Esophagus muscularis mucosa (tissue), 4 donors: ENCODE measurements around the gene DCPS. TPM values are rescaled to one million over a fixed set of nuclear protein-coding genes. Genes with fewer than 3 reads are reported as not detected.
"Not testable (repeated sequence)": the region's sequence is repeated elsewhere in the genome, so short reads cannot be mapped to it uniquely, and the experiment has no call there.

ENCODE experiments used
- DNase-seq: peaks from one replicate; pipeline ENCODE4 v3.0.0-alpha.2; 2017; ENCODE audit errors: extremely low spot score
- H3K27ac ChIP-seq, 4 donors: fragments of 200-600 bp; sonication (generic); replicated peaks in 1 of 4; 1 replicate in 3 of 4; 2 replicates in 1 of 4; pipeline ENCODE4 v1.5.1; 2016 to 2019; ENCODE audit warnings: mild to moderate bottlenecking in 1 of 4
- H3K27me3 ChIP-seq, 4 donors: fragments of 200-600 bp; sonication (generic); one replicate each; pipeline versions ENCODE4 v1.5.1 to v1.6.0; 2016 to 2019
- H3K36me3 ChIP-seq, 4 donors: fragments of 200-600 bp; sonication (generic); one replicate each; pipeline ENCODE4 v1.5.1; 2016 to 2019
- H3K4me1 ChIP-seq, 4 donors: fragments of 200-600 bp; sonication (generic); one replicate each; pipeline ENCODE4 v1.5.1; 2016 to 2019
- H3K4me3 ChIP-seq, 4 donors: fragments of 200-600 bp; sonication (generic); 1 replicate in 2 of 4; 2 replicates in 2 of 4; pipeline ENCODE4 v1.5.1; 2016 to 2019; ENCODE audit warnings: mild to moderate bottlenecking in 4 of 4, moderate library complexity in 1 of 4
- H3K9me3 ChIP-seq, 4 donors: fragments of 200-600 bp; sonication (generic); 1 replicate in 3 of 4; 2 replicates in 1 of 4; pipeline ENCODE4 v1.5.1; 2016 to 2019
- CTCF ChIP-seq, 3 experiments: fragments of 200-600 bp in 2 of 3; fragments of 450-650 bp in 1 of 3; sonication (generic) in 2 of 3; IDR thresholded peaks; one replicate each; pipeline ENCODE4 v1.5.1; 2017 to 2019; ENCODE audit warnings: antibody characterized with exemption in 3 of 3, mild to moderate bottlenecking in 2 of 3, moderate library complexity in 1 of 3
- EP300 ChIP-seq: sonication (generic); formaldehyde crosslinking; IDR thresholded peaks from one replicate; pipeline ENCODE4 v1.6.1; 2017; ENCODE audit warnings: antibody characterized with exemption
- POLR2A ChIP-seq: fragments of 450-650 bp; IDR thresholded peaks from one replicate; pipeline ENCODE4 v1.6.1; 2017; ENCODE audit warnings: antibody characterized with exemption, moderate library complexity, mild to moderate bottlenecking, low read depth
- POLR2AphosphoS5 ChIP-seq, 2 donors: sonication (generic); formaldehyde crosslinking; IDR thresholded peaks; one replicate each; pipeline ENCODE4 v1.6.1; 2017; ENCODE audit warnings: antibody characterized with exemption in 2 of 2
- WGBS: methylation state at CpG from one replicate; pipeline ENCODE4 v1.1.5; 2018; 5-methylcytosine and 5-hydroxymethylcytosine counted together
- intact Hi-C: fragments of 100-400 bp; cut with DNase I; formaldehyde crosslinking; loops from one replicate; pipeline ENCODE4 v1.15.1; 2023
- total RNA-seq, 4 donors: library from RNA; depleted of rRNA; stranded (reverse); fragments of >200 nt; gene quantifications; one replicate each; pipeline versions ENCODE4 v1.1.0 to v1.2.1, GENCODE V29; 2016

Gene DCPS
- total RNA-seq, 4 donors from 2014 or later = 8.0 to 18.4 (median 14.3) TPM

DNA sequence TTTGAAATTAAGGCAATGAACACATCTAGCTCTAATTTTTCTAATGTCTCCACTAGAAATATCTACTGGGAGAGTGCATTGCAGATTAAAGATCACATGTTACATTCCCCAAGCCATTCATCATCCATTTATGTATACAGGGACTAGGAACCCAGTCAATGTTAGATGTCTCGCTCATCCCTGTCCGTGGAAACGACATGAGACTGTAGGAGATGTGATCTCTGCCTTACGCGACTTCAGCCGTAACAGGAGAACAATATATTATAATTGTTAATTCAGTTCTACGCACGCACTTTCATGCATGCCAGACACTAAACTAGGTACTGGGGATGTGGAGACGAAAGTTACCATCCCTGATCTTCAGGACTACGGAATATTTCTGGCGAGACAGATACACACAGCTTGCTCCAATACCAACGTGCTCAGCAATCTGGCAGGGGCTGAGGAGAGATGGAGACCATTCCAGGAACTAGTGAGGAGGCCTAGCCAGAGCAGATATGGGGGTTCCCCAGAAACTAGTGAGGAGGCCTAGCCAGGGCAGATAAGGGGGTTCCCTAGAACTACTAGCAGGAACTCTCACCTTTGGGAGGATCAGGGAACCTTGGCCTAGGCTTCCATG, 706 bp downstream of the DCPS start:
- H3K4me3 ChIP-seq = peak overlapping the region; percentile 65 to 90 (median 68)

DNA sequence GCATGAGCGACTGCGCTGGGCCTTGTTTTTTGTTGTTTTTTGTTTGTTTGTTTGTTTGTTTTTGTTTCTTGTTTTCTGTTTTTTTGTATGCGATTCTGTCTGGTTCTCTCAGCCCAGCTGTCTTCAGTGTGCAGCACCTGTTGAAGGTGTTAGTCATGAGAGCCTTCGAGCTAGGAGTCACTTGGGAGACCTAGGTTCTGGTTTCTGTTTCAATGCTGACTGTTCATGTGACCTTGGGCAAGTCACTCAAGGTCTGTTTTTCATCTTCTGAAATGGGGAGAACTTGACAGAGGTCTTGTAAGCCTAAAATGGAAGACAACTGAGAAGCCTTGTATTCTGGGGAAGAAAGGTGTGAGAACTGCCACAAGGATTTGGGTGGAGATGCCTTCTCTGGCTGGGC, 1.8 kb downstream of the DCPS start:
- Histone ChIP-seq H3K4me3 (no peak overlapping the region), H3K27me3 (no peaks in the 10 kb centered on the region), H3K4me1 (peaks cover 22 to 29% (median 28%) of the 10 kb centered on the region in 4 donors), H3K27ac (no peak overlapping the region), H3K36me3 (peaks cover 0 to 36% (median 19%) of the 10 kb centered on the region in 4 donors), H3K9me3 (no peaks in the 10 kb centered on the region)
- intact Hi-C loops = no loop called here
- no peak for TF ChIP-seq POLR2A
- TF ChIP-seq EP300 = no peak
- TF ChIP-seq CTCF (IDR thresholded peaks at IDR 0.05) = no peak
- TF ChIP-seq POLR2AphosphoS5 (IDR thresholded peaks at IDR 0.05) = no peak
- WGBS = 94% methylated on average over 4 of the region's 4 CpGs
- DNase-seq = no peak

More for the DNA sequence above, 706 bp downstream of the DCPS start:
- intact Hi-C loops = no loop called here
- 35% methylated on average over 12 of the region's 12 CpGs for WGBS
- Histone ChIP-seq H3K27ac (peak overlapping the region; percentile 85 to 92 (median 88)), H3K36me3 (peaks cover 0 to 31% (median 18%) of the 10 kb centered on the region in 4 donors), H3K27me3 (no peaks in the 10 kb centered on the region), H3K4me1 (peaks cover 17 to 24% (median 21%) of the 10 kb centered on the region in 4 donors), H3K9me3 (no peaks in the 10 kb centered on the region)
- TF ChIP-seq CTCF (IDR thresholded peaks at IDR 0.05) = no peak
- no peak for TF ChIP-seq POLR2A
- no peak for TF ChIP-seq POLR2AphosphoS5 (IDR thresholded peaks at IDR 0.05)
- DNase-seq = no peak

DNA sequence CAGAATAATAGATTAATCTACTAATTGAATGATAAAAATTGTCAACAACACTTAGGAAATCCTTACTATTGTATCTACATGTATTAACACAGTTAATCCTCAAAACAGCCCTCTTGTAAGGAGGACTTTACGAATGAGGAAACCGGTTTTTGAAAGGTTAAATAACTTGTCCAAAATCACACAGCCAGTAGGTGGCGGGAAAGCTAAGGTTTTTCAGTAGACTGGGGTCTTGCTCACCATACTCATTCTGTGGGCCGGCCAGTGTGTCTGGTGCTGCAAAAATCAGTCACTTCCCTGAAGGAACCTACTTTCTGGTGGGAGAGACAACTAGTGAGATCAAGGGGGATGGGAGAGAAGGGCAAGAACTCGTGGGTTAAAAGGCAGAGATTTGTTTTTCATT, 3.8 kb downstream of the DCPS start:
- Histone ChIP-seq H3K27ac (peak overlapping the region in 1 of 4 donors; percentile 5), H3K36me3 (peaks cover 0 to 36% (median 15%) of the 10 kb centered on the region in 4 donors), H3K9me3 (no peaks in the 10 kb centered on the region), H3K27me3 (no peaks in the 10 kb centered on the region), H3K4me3 (no peak overlapping the region), H3K4me1 (peaks cover 25 to 37% (median 34%) of the 10 kb centered on the region in 4 donors)
- intact Hi-C loops = no loop called here
- 29% methylated on average over 5 of the region's 5 CpGs for WGBS
- DNase-seq = no peak
- TF ChIP-seq POLR2AphosphoS5 (IDR thresholded peaks at IDR 0.05) (no peak), POLR2A (no peak), CTCF (IDR thresholded peaks at IDR 0.05) (peak; percentile 9 to 24 (median 10))

GRCh38 chr11:126308271-126308671, 4.4 kb downstream of the DCPS start:
- intact Hi-C loops = no loop called here
- WGBS = 84% methylated on average over 4 of the region's 4 CpGs

DNA sequence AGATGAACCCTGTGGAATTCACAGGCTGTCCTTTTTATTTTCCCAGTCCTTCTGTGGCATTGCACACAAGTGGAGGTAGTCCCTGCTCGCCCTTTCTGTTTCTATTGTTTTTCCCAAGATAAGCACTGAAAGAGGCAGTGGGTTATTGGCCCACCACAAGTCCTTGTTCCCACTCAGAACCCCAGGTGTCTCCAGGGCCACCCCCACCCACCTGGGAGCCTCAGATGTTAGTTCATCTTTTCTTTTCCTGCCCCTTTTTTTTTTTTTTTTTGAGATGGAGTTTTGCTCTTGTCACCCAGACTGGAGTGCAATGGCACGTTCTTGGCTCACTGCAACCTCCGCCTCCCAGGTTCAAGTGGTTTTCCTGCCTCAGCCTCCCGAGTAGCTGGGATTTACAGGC, 4.9 kb downstream of the DCPS start:
- DNase-seq, H3K27ac ChIP-seq: not testable (repeated sequence)
- peaks cover 19 to 30% (median 27%) of the 10 kb centered on the region in 4 donors for H3K4me1 ChIP-seq

More at GRCh38 chr11:126308271-126308671, 4.4 kb downstream of the DCPS start:
- Histone ChIP-seq H3K4me3 (no peak overlapping the region), H3K36me3 (peaks cover 0 to 40% (median 18%) of the 10 kb centered on the region in 4 donors), H3K27ac (no peak overlapping the region), H3K27me3 (no peaks in the 10 kb centered on the region), H3K4me1 (peaks cover 24 to 35% (median 32%) of the 10 kb centered on the region in 4 donors), H3K9me3 (no peaks in the 10 kb centered on the region)
- TF ChIP-seq CTCF (IDR thresholded peaks at IDR 0.05) (no peak), POLR2A (no peak), EP300 (no peak), POLR2AphosphoS5 (IDR thresholded peaks at IDR 0.05) (no peak)
- no peak for DNase-seq

More for the DNA sequence above, 4.9 kb downstream of the DCPS start:
- H3K4me3 ChIP-seq, H3K27me3 ChIP-seq, intact Hi-C loops, H3K9me3 ChIP-seq: not testable (repeated sequence)
- peaks cover 0 to 40% (median 18%) of the 10 kb centered on the region in 4 donors for H3K36me3 ChIP-seq
- WGBS = 88% methylated on average over 4 of the region's 4 CpGs
